Suprapubic skin (tissue), 4 donors: ENCODE data around the gene NOVA2.

ENCODE experiments used
- CTCF ChIP-seq, 2 donors: fragments of 200-600 bp in 1 of 2; fragments of 450-650 bp in 1 of 2; sonication (generic) in 1 of 2; IDR thresholded peaks; one replicate each; pipeline ENCODE4 v1.5.1; 2016 to 2019; ENCODE audit warnings: antibody characterized with exemption in 2 of 2, mild to moderate bottlenecking in 1 of 2, moderate library complexity in 1 of 2
- POLR2A ChIP-seq, 2 donors: fragments of 450-650 bp; IDR thresholded peaks; one replicate each; pipeline ENCODE4 v1.6.1; 2017; ENCODE audit warnings: antibody characterized with exemption in 2 of 2, mild to moderate bottlenecking in 2 of 2, moderate library complexity in 2 of 2
- POLR2AphosphoS5 ChIP-seq, 3 donors: sonication (generic); formaldehyde crosslinking; IDR thresholded peaks; one replicate each; pipeline ENCODE4 v1.6.1; 2017; ENCODE audit warnings: antibody characterized with exemption in 3 of 3

GRCh38 chr19:45981350-45981749 lies 7.7 kb upstream of the NOVA2 start:
- no peak for TF ChIP-seq POLR2A (IDR thresholded peaks at IDR 0.05)
- no peak for TF ChIP-seq POLR2AphosphoS5 (IDR thresholded peaks at IDR 0.05)
- TF ChIP-seq CTCF (IDR thresholded peaks at IDR 0.05), result no peak
